GM12864 (cell line): Measurements from ENCODE around the gene PTDSS2.

Source experiments
- DNase-seq: peaks from one replicate; pipeline ENCODE4 v3.0.0-alpha.2; 2011; ENCODE audit warnings: low read depth
- H3K4me3 ChIP-seq: 2 replicates; pipeline ENCODE4 v1.5.1; 2011; ENCODE audit warnings: mild to moderate bottlenecking, low read depth, low read length, control low read depth
- TF ChIP-seq, protein P1 (sequence below): IDR thresholded peaks from 2 replicates; pipeline ENCODE4 v1.5.1; 2011; ENCODE audit warnings: low read depth, mild to moderate bottlenecking, moderate library complexity, low read length, control low read depth, inconsistent platforms; ENCODE audit errors: missing control alignments

PTDSS2 gene

DNA sequence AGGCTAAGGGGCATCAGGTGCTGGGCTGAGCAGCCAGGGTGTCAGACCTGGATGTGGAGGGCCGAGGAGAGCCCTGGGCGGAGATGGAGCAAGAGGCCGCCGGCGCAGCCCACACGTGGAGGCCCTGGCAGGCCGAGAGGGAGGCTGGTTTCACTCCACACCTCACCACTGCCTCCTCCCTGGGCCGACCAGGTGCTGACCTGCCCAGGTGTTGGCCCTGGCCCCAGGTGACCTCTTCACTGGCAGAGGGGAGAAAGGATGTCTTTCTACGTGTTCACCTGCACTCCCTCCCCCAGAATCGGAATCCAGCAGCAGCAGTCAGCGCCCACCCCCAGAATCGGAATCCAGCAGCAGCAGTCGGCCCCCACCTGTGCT, 9.0 kb upstream of the PTDSS2 start:
- H3K4me3 ChIP-seq: peak overlapping the region; percentile 68
- no peak for DNase-seq
- TF ChIP-seq, protein P1, sequence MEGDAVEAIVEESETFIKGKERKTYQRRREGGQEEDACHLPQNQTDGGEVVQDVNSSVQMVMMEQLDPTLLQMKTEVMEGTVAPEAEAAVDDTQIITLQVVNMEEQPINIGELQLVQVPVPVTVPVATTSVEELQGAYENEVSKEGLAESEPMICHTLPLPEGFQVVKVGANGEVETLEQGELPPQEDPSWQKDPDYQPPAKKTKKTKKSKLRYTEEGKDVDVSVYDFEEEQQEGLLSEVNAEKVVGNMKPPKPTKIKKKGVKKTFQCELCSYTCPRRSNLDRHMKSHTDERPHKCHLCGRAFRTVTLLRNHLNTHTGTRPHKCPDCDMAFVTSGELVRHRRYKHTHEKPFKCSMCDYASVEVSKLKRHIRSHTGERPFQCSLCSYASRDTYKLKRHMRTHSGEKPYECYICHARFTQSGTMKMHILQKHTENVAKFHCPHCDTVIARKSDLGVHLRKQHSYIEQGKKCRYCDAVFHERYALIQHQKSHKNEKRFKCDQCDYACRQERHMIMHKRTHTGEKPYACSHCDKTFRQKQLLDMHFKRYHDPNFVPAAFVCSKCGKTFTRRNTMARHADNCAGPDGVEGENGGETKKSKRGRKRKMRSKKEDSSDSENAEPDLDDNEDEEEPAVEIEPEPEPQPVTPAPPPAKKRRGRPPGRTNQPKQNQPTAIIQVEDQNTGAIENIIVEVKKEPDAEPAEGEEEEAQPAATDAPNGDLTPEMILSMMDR: no peak

DNA sequence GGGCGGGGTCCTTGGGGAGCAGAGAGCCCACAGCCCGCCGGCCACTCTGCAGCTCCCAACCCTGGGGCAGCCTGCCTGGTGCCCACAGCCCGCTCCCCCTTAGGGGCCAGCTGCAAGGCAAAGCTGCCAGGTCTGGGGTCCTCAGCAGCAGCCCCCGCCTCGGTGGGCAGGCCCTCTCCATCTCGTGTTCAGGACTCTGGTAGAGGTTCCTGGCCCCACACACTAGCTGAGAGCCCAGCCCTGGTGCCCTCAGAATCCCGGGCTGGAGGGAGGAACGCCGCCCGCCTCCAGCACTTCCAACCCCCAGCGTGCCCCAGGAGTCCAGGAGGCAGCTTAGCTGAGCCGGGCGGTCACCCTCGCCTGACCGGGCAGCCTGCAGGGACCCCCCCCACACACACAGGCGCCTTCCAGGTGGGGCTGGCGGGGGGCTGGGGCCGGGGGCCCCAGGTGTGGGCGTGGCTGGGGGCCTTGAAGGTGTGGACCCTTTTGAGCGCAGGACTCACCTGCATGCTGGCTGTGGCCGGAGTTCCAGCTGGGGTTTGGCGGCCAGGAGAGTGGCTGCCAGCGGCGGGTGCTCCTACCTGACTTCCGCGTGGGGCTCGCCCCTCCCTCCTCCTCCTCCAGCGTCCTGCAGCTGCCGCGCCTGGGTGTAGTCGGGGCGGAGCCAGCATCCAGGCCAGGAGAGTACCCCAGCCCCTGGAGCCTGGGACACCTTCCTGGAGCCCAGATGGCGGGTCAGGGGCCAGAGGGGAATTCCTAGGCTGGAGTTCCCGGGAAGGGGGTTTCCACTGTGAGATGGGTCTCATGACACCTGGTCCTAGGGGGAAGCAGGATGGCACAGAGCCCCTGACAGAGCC, 8.4 kb upstream of the PTDSS2 start, which contains the start of gene ANO9:
Gene ANO9 (minus strand): TSS at position 594 of the 857 bp plus-strand sequence. CDS start 85 bp downstream, at position 509.
- H3K4me3 ChIP-seq: peak within 1 kb of the TSS; percentile 68
- no peak for DNase-seq

DNA sequence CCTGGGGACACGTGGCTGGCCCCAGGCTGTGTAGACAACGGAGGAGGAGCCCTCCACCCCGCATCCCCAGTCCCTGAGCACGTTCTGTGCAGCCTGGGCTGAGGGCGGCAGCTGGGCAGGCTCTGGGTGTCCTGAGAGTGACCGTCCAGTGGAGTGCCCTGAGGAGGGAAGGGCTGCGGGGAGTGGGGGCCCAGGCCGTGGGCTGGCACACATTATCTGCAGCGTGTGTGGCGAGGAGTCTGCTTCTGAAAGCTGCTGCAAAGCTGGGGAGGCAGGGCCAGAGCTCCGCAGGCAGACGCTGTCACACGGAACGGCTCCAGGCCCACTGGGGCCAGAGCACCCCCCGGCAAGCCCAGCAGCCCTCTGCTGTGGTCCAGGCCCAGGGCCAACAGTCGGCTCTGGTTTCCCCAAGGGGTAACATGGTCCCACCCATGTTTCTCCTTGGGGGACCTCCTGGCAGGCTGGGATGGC, 7.4 kb upstream of the PTDSS2 start:
- TF ChIP-seq, protein P1: no peak
- no peak overlapping the region for H3K4me3 ChIP-seq
- DNase-seq: no peak

More for the DNA sequence above, 8.4 kb upstream of the PTDSS2 start, which contains the start of gene ANO9:
- TF ChIP-seq, protein P1: no peak

DNA sequence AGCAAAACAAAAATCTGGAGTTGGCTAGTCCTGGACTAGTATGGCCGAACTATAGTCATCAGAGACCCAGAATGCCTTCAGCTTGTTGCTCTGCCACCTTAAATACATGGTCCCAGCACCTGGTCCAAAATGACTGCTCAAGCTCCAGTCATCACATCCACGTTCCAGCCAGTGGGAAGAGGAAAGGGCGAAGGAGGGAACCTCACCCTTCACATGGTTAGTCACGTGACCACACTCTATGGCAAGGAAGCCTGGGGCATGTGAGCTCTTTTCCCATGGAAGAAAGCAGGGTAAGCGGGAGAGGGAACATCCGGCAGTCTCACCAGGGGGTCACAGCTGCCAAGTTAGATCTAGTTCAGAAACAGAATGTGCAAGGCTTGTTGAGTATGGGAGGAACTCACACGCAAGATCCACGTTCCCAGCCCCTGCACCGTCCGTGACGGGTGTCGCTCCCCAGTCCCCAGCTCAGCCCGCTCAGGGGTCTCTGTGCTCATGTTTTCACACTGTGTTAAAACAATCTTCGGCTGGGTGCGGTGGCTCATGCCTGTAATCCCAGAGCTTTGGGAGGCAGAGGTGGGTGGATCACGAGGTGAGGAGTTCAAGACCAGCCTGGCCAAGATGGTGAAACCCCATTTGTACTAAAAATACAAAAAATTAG, 6.4 kb upstream of the PTDSS2 start:
- DNase-seq: no peak
- TF ChIP-seq, protein P1: no peak
- H3K4me3 ChIP-seq: no peak overlapping the region

DNA sequence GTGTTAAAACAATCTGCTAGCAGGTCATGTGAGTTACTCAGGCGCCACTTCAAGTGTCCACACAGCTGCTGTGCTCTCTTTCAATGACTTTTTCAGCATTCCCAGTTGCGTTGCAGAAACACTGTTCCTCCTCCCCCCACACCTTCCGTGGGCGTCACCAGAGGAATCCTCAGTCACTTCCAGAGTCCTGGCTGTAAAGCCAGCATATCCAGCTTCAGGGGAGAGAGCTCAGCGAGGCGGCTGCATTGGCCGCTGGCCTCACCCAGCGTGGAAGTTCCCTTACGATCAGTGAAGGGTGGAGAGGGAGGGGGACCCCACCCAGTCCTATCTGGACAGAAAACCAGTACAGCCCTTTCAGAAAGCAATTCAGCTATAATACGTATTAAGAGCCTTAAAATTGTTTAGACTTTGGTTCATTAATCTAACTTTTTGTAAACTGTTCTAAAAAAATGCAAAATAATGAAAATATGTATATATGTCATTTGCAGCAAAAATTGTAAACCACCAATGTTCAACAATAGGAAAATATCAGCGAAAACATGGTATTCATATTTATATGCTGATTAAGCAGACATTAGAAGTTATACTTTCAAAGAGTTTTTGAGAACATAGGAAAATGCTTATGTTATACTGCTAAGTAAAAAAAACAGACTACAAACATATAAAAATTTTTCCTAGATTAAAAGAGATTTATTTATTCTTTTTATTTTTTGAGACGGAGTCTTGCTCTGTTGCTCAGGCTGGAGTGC, 5.5 kb upstream of the PTDSS2 start:
- H3K4me3 ChIP-seq: no peak overlapping the region
- no peak for DNase-seq
- TF ChIP-seq, protein P1: no peak

DNA sequence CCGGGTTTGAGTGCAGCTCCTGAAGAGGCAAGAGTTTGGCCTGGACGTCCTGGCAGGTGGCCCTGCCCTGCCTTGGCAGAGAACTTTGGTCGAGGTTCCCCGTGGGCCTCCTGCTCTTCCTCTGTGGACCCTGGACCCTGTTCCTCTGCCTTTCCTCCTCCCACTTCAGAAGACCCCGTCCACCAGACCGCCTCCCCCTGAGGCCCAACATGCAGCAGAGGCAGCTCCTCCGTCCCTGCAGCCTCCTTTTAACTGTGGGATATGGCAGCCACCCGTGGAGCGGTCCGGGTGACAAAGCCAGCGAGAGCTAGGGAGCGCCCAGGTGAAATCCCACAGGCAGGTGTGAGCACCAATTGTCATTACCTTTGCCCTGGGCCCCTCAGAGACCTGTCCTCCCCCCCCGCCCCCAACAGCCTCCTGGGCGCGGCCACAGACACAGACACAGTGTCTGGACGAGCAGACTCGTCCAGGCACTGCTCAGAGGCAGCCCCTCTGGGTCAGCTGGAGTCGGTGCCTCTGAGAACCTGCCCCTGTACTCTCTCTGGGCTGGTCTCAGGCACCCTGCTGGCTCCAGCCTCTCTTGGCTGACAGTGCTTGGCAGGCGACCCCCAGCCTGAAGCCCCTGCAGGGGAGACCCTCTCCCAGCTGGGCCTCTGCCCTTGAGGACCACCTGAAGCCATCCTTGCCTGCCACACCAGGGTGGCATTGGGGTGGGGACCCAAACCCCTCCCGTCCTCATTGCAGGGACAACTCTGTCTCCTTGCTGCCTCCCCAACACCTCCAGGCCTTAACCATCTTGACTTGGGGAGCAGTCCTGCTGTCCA, 4.1 kb upstream of the PTDSS2 start:
- DNase-seq: no peak
- TF ChIP-seq, protein P1: no peak
- H3K4me3 ChIP-seq: no peak overlapping the region
